ENCODE data around the gene KAT6B. TPM values are rescaled to one million over a fixed set of nuclear protein-coding genes. Genes with fewer than 3 reads are reported as not detected.

Gene KAT6B
- total and polyA plus RNA-seq, 4 donors, result 5.0 to 161 (median 21.0) TPM

DNA sequence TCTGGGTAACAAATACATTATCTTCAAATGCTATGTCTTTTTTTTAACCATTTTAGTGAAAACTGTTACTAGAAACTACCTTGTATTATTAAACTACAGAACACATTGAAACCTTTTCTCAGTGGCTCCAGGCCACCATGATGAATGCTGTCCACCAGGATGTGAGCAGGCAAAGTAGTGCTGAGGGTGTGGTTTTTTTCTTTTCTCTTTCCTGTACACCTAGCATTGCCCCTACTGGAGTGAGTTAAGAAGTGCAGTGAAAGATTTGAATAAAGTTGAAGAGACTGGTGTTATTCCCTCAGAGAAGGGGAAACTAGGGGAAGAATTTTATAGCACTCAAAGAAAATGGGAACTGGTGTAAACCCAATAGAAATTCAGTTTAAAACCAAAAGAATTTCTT is 165.0 kb downstream of the KAT6B start:
- no peak overlapping the region for H3K4me3 ChIP-seq
- ATAC-seq (ENCODE audit: insufficient read depth, low FRiP score) (no peak), DNase-seq (no peak)

GRCh38 chr10:74992068-74992467 is 165.7 kb downstream of the KAT6B start:
- DNase-seq, result no peak
- no peaks in the 10 kb centered on the region for H3K27me3 ChIP-seq (ENCODE audit: control insufficient read depth in 3 of 3, insufficient read depth in 3 of 3, low read length in 2 of 3)
- WGBS, 2 donors, result 98 to 99% methylated on average over 3 of the region's 3 CpGs

More for the DNA sequence above, 165.0 kb downstream of the KAT6B start:
- H3K9ac ChIP-seq (ENCODE audit: insufficient read depth in 1 of 2, low read length in 2 of 2), result no peak overlapping the region
- TF ChIP-seq, protein P1, sequence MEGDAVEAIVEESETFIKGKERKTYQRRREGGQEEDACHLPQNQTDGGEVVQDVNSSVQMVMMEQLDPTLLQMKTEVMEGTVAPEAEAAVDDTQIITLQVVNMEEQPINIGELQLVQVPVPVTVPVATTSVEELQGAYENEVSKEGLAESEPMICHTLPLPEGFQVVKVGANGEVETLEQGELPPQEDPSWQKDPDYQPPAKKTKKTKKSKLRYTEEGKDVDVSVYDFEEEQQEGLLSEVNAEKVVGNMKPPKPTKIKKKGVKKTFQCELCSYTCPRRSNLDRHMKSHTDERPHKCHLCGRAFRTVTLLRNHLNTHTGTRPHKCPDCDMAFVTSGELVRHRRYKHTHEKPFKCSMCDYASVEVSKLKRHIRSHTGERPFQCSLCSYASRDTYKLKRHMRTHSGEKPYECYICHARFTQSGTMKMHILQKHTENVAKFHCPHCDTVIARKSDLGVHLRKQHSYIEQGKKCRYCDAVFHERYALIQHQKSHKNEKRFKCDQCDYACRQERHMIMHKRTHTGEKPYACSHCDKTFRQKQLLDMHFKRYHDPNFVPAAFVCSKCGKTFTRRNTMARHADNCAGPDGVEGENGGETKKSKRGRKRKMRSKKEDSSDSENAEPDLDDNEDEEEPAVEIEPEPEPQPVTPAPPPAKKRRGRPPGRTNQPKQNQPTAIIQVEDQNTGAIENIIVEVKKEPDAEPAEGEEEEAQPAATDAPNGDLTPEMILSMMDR (IDR thresholded peaks at IDR 0.05; ENCODE audit: control extremely low read depth, extremely low read depth), result no peak
- H3K9me3 ChIP-seq (ENCODE audit: control insufficient read depth in 4 of 4, insufficient read depth in 3 of 4, low read length in 3 of 4), result no peaks in the 10 kb centered on the region
- H3K36me3 ChIP-seq (ENCODE audit: control insufficient read depth in 4 of 4, insufficient read depth in 4 of 4, low read length in 4 of 4), result peaks cover 6 to 19% (median 11%) of the 10 kb centered on the region in 4 donors
- H3K4me1 ChIP-seq (ENCODE audit: control insufficient read depth in 5 of 5, insufficient read depth in 5 of 5, low read length in 5 of 5), result peaks cover 0 to 10% (median 4%) of the 10 kb centered on the region in 5 donors
- H3K27me3 ChIP-seq (ENCODE audit: control insufficient read depth in 3 of 3, insufficient read depth in 3 of 3, low read length in 2 of 3), result no peaks in the 10 kb centered on the region
- H3K27ac ChIP-seq (ENCODE audit: low read depth in 1 of 2, low read length in 1 of 2), result no peak overlapping the region

DNA sequence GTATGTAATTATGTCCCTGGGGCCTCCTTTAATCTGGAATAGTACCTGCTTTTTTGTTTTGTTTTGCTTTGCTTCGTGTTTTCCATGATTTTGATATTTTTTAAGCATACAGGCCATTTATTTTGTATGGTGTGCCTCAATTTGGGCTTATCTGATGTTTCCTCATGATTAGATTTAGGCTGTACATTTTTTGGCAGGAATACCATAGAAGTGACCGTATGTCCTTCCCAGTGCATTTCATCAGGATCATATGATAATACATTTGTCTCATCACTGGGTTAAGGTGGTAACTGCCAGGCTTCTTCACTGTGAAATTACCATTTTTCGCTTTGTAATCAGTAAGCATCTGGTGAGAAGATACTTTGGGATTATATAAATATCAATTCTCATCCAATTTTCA is 167.2 kb downstream of the KAT6B start:
- Histone ChIP-seq H3K9me3 (ENCODE audit: control insufficient read depth in 4 of 4, insufficient read depth in 3 of 4, low read length in 3 of 4) (no peaks in the 10 kb centered on the region), H3K36me3 (ENCODE audit: control insufficient read depth in 4 of 4, insufficient read depth in 4 of 4, low read length in 4 of 4) (peaks cover 6 to 22% (median 16%) of the 10 kb centered on the region in 4 donors), H3K4me1 (ENCODE audit: control insufficient read depth in 5 of 5, insufficient read depth in 5 of 5, low read length in 5 of 5) (peaks cover 0 to 4% (median 0%) of the 10 kb centered on the region in 5 donors), H3K9ac (ENCODE audit: insufficient read depth in 1 of 2, low read length in 2 of 2) (no peak overlapping the region), H3K27me3 (ENCODE audit: control insufficient read depth in 3 of 3, insufficient read depth in 3 of 3, low read length in 2 of 3) (no peaks in the 10 kb centered on the region), H3K4me3 (no peak overlapping the region), H3K27ac (ENCODE audit: low read depth in 1 of 2, low read length in 1 of 2) (no peak overlapping the region)
- ATAC-seq (ENCODE audit: insufficient read depth, low FRiP score) (no peak), DNase-seq (no peak)
- 96 to 97% methylated on average over 3 of the region's 3 CpGs for WGBS, 2 donors
- TF ChIP-seq, protein P1 (IDR thresholded peaks at IDR 0.05; ENCODE audit: control extremely low read depth, extremely low read depth), result no peak

More at GRCh38 chr10:74992068-74992467, 165.7 kb downstream of the KAT6B start:
- H3K4me1 ChIP-seq (ENCODE audit: control insufficient read depth in 5 of 5, insufficient read depth in 5 of 5, low read length in 5 of 5), result peaks cover 0 to 10% (median 4%) of the 10 kb centered on the region in 5 donors
- TF ChIP-seq, protein P1 (IDR thresholded peaks at IDR 0.05; ENCODE audit: control extremely low read depth, extremely low read depth), result no peak
- H3K27ac ChIP-seq (ENCODE audit: low read depth in 1 of 2, low read length in 1 of 2), result no peak overlapping the region
- H3K9me3 ChIP-seq (ENCODE audit: control insufficient read depth in 4 of 4, insufficient read depth in 3 of 4, low read length in 3 of 4), result no peaks in the 10 kb centered on the region
- peaks cover 6 to 19% (median 12%) of the 10 kb centered on the region in 4 donors for H3K36me3 ChIP-seq (ENCODE audit: control insufficient read depth in 4 of 4, insufficient read depth in 4 of 4, low read length in 4 of 4)
- no peak for ATAC-seq (ENCODE audit: insufficient read depth, low FRiP score)
- no peak overlapping the region for H3K4me3 ChIP-seq
- H3K9ac ChIP-seq (ENCODE audit: insufficient read depth in 1 of 2, low read length in 2 of 2), result no peak overlapping the region

- TF ChIP-seq, protein P1 (IDR thresholded peaks at IDR 0.05; ENCODE audit: control extremely low read depth, extremely low read depth), result no peak
- Histone ChIP-seq H3K4me1 (ENCODE audit: control insufficient read depth in 5 of 5, insufficient read depth in 5 of 5, low read length in 5 of 5) (peaks cover 0 to 4% (median 0%) of the 10 kb centered on the region in 5 donors), H3K27ac (ENCODE audit: low read depth in 1 of 2, low read length in 1 of 2) (peak overlapping the region in 1 of 2 donors; percentile 14), H3K9me3 (ENCODE audit: control insufficient read depth in 4 of 4, insufficient read depth in 3 of 4, low read length in 3 of 4) (no peaks in the 10 kb centered on the region), H3K27me3 (ENCODE audit: control insufficient read depth in 3 of 3, insufficient read depth in 3 of 3, low read length in 2 of 3) (no peaks in the 10 kb centered on the region), H3K9ac (ENCODE audit: insufficient read depth in 1 of 2, low read length in 2 of 2) (no peak overlapping the region), H3K4me3 (no peak overlapping the region), H3K36me3 (ENCODE audit: control insufficient read depth in 4 of 4, insufficient read depth in 4 of 4, low read length in 4 of 4) (peaks cover 6 to 23% (median 16%) of the 10 kb centered on the region in 4 donors)
- no peak for ATAC-seq (ENCODE audit: insufficient read depth, low FRiP score)
- 77 to 96% methylated on average over 3 of the region's 3 CpGs for WGBS, 2 donors
- peak in 2 of 3 donors; percentile 38 to 61 for DNase-seq
These were observed 168.5 kb downstream of the KAT6B start for GRCh38 chr10:74994854-74995253.

Measured in lung (tissue), 12 donors.